ENCODE results near the gene SP3.

DNA sequence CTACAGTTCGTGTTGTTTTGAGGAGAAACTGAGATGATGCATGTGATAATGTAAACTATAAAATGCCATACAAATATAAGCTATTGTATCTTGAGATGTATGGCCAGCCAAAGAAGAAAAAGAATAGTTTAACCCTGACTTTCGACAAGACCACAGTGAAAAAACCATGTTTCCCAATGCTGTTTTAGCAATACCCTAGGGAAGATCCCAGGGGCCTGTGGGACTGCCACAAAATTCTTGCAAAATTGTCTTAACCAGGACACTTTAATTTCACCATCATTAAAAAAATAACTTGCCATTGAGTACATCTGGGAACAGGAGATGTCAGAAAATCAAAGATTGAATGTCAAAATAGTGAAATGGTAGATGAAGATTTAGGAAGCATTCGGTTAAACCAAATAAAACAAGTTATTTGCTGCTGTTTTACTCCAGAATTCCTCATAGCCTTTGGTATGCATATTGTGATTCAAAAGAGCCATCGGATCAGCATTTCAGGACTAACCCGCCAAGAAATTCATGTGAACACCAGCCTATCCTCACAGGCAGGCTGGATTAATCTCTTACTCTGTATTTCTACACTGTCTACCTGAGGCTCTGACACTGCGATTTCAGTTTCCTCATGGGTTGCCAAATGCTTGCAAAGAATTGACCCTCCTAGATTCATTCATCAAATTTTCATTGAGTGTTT, 49.0 kb upstream of the SP3 start:
- TF ChIP-seq, protein P1, sequence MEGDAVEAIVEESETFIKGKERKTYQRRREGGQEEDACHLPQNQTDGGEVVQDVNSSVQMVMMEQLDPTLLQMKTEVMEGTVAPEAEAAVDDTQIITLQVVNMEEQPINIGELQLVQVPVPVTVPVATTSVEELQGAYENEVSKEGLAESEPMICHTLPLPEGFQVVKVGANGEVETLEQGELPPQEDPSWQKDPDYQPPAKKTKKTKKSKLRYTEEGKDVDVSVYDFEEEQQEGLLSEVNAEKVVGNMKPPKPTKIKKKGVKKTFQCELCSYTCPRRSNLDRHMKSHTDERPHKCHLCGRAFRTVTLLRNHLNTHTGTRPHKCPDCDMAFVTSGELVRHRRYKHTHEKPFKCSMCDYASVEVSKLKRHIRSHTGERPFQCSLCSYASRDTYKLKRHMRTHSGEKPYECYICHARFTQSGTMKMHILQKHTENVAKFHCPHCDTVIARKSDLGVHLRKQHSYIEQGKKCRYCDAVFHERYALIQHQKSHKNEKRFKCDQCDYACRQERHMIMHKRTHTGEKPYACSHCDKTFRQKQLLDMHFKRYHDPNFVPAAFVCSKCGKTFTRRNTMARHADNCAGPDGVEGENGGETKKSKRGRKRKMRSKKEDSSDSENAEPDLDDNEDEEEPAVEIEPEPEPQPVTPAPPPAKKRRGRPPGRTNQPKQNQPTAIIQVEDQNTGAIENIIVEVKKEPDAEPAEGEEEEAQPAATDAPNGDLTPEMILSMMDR (IDR thresholded peaks at IDR 0.05): no peak
- TF ChIP-seq POLR2AphosphoS5 (IDR thresholded peaks at IDR 0.05; ENCODE audit: insufficient read depth in 1 of 2, low read depth in 1 of 2) (no peak), POLR2A (IDR thresholded peaks at IDR 0.05) (no peak)
